Neuronal stem cell (in vitro differentiated cells): ENCODE measurements around the gene AMBRA1.

ENCODE experiments used
- DNase-seq: peaks from one replicate; pipeline ENCODE4 v3.0.0-alpha.2; 2013; ENCODE audit warnings: low spot score
- H2AFZ ChIP-seq: one replicate; pipeline ENCODE4 v1.6.1; 2013; ENCODE audit warnings: mild to moderate bottlenecking, low read length, inconsistent platforms
- H2AK5ac ChIP-seq: 2 replicates; pipeline ENCODE4 v1.6.1; 2013; ENCODE audit warnings: low read depth, mild to moderate bottlenecking, inconsistent platforms, low read length, moderate library complexity, mixed read lengths
- H2BK120ac ChIP-seq: 2 replicates; pipeline ENCODE4 v1.6.1; 2013; ENCODE audit warnings: low read depth, mild to moderate bottlenecking, inconsistent platforms, low read length, moderate library complexity, mixed read lengths
- H2BK12ac ChIP-seq: one replicate; pipeline ENCODE4 v1.6.1; 2013; ENCODE audit warnings: low read length, inconsistent platforms
- H2BK15ac ChIP-seq: 2 replicates; pipeline ENCODE4 v1.6.1; 2013; ENCODE audit warnings: mild to moderate bottlenecking, low read length, inconsistent platforms, mixed read lengths
- H2BK5ac ChIP-seq: one replicate; pipeline ENCODE4 v1.6.1; 2013; ENCODE audit warnings: inconsistent platforms, mild to moderate bottlenecking, low read length, moderate library complexity
- H3K14ac ChIP-seq: one replicate; pipeline ENCODE4 v1.6.1; 2013; ENCODE audit warnings: low read length, inconsistent platforms
- H3K18ac ChIP-seq: 2 replicates; pipeline ENCODE4 v1.6.1; 2013; ENCODE audit warnings: low read length, inconsistent platforms
- H3K23ac ChIP-seq: 2 replicates; pipeline ENCODE4 v1.6.1; 2013; ENCODE audit warnings: low read depth, mild to moderate bottlenecking, mixed read lengths, low read length, inconsistent platforms; ENCODE audit not compliant: poor library complexity
- H3K27ac ChIP-seq: replicated peaks from 3 replicates; pipeline ENCODE4 v1.5.1; 2013; ENCODE audit warnings: low read length, inconsistent platforms
- H3K27me3 ChIP-seq, 3 experiments: 2 replicates each; pipeline ENCODE4 v1.6.1; 2013; ENCODE audit warnings: low read length in 3 of 3, mild to moderate bottlenecking in 2 of 3, inconsistent platforms in 1 of 3, low read depth in 1 of 3, mixed read lengths in 1 of 3, moderate library complexity in 1 of 3; ENCODE audit not compliant: control insufficient read depth in 3 of 3, insufficient read depth in 3 of 3
- H3K36me3 ChIP-seq, 2 donors: replicated peaks in 1 of 2; 2 replicates each; pipeline ENCODE4 v1.6.1; 2013; ENCODE audit warnings: low read length in 2 of 2; ENCODE audit not compliant: control insufficient read depth in 2 of 2, insufficient read depth in 2 of 2
- H3K4ac ChIP-seq: 2 replicates; pipeline ENCODE4 v1.6.1; 2013; ENCODE audit warnings: inconsistent platforms, mild to moderate bottlenecking, low read length, moderate library complexity
- H3K4me1 ChIP-seq, 2 donors: 1 replicate in 1 of 2; 2 replicates in 1 of 2; pipeline ENCODE4 v1.6.1; 2013; ENCODE audit warnings: low read length in 2 of 2, low read depth in 1 of 2; ENCODE audit not compliant: control insufficient read depth in 2 of 2, insufficient read depth in 1 of 2
- H3K4me2 ChIP-seq: one replicate; pipeline ENCODE4 v1.6.1; 2013; ENCODE audit warnings: mild to moderate bottlenecking, low read length, inconsistent platforms; ENCODE audit not compliant: insufficient read depth, poor library complexity, severe bottlenecking
- H3K4me3 ChIP-seq, 2 donors: 2 replicates each; pipeline ENCODE4 v1.5.1; 2013; ENCODE audit warnings: low read length in 2 of 2, mild to moderate bottlenecking in 2 of 2, inconsistent platforms in 1 of 2, moderate library complexity in 1 of 2
- H3K79me1 ChIP-seq: one replicate; pipeline ENCODE4 v1.6.1; 2013; ENCODE audit warnings: low read depth, mild to moderate bottlenecking, inconsistent platforms, low read length, moderate library complexity
- H3K9ac ChIP-seq: one replicate; pipeline ENCODE4 v1.6.1; 2013; ENCODE audit warnings: mild to moderate bottlenecking, low read depth, low read length, inconsistent platforms; ENCODE audit not compliant: poor library complexity
- H3K9me3 ChIP-seq, 2 donors: replicated peaks in 1 of 2; 2 replicates each; pipeline versions ENCODE3 to v1.6.1; 2013; ENCODE audit warnings: low read length in 2 of 2, mild to moderate bottlenecking in 2 of 2, inconsistent platforms in 1 of 2, low read depth in 1 of 2, mixed read lengths in 1 of 2, moderate library complexity in 1 of 2; ENCODE audit not compliant: control insufficient read depth in 2 of 2, insufficient read depth in 1 of 2
- H4K8ac ChIP-seq: one replicate; pipeline ENCODE4 v1.6.1; 2013; ENCODE audit warnings: low read depth, mild to moderate bottlenecking, inconsistent platforms, low read length, moderate library complexity
- H4K91ac ChIP-seq: one replicate; pipeline ENCODE4 v1.6.1; 2013; ENCODE audit warnings: low read length, low read depth, mild to moderate bottlenecking, inconsistent platforms; ENCODE audit not compliant: poor library complexity
- WGBS, 2 donors: extraction: QIAGEN DNeasy Blood & Tissue Kit; methylation state at CpG; one replicate each; pipeline ENCODE4 v1.1.7; 2013; ENCODE audit warnings: missing lambda C conversion rate in 2 of 2, mixed read lengths in 1 of 2; ENCODE audit not compliant: insufficient read length in 2 of 2, insufficient replicate concordance in 1 of 2; ENCODE audit errors: extremely low coverage in 2 of 2; 5-methylcytosine and 5-hydroxymethylcytosine counted together

AMBRA1 gene

DNA sequence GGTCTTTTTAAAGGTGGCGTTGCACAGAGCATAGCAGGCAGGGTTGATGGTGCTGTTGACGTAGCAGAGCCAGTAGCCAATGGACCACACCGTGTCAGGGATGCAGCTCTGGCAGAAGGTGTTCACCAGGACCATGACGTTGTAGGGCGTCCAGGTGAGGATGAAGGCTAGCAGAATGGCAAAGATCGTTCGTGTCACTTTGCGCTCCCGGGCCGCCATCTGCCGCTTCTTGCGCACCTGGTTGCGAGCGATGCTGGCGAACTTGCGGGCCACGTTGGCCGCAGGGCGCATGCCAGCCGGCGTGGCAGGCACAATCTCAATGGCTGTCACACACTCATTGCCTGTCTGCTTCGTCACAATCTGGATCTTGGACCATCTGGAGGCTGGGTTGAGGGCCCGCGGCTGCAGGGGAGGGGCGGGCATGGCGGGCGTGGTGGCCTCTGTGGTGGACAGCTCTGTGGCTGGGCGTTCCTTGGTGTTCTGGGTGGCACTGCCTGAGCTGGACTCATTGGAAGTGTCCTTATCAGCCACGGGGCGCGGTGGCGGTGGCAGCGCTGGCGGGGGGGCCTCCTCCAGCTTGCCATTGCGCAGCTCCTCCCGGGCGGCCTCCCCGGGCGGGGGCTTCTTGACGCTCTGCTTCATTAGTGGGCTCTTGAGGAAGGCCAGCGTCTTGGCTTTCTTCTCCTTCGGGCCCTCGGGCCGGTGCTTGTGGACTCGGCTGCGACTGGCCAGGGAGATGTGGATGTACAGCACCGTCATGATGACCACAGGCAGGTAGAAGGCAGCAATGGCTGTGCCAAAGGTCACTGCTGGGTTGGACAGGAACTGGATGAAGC lies 208.4 kb downstream of the AMBRA1 start:
- peaks cover 9 to 41% (median 32%) of the 10 kb centered on the region in 3 experiments for H3K27me3 ChIP-seq
- H4K8ac ChIP-seq, result no peak overlapping the region
- no CpG with 5 or more reads among the region's 47 CpGs for WGBS, 2 donors

GRCh38 chr11:46383974-46384701 lies 209.7 kb downstream of the AMBRA1 start:
- no CpG with 5 or more reads among the region's 12 CpGs for WGBS, 2 donors
- no peak overlapping the region for H2BK15ac ChIP-seq
- H3K18ac ChIP-seq, result no peak overlapping the region
- peaks cover 14 to 40% of the 10 kb centered on the region in 2 donors for H3K4me1 ChIP-seq
- H2AK5ac ChIP-seq, result no peak overlapping the region
- peaks cover 5 to 22% of the 10 kb centered on the region in 2 donors for H3K36me3 ChIP-seq
- no peak for DNase-seq
- no peak overlapping the region for H2AFZ ChIP-seq
- H2BK120ac ChIP-seq, result no peak overlapping the region
- H3K9ac ChIP-seq, result no peak overlapping the region
- no peaks in the 10 kb centered on the region for H3K9me3 ChIP-seq
- H3K23ac ChIP-seq, result no peak overlapping the region
- peaks cover 5% of the 10 kb centered on the region for H3K79me1 ChIP-seq
- peaks cover 0 to 29% (median 20%) of the 10 kb centered on the region in 3 experiments for H3K27me3 ChIP-seq
- no peak overlapping the region for H3K14ac ChIP-seq
- H2BK5ac ChIP-seq, result no peak overlapping the region
- no peak overlapping the region for H3K27ac ChIP-seq
- H2BK12ac ChIP-seq, result no peak overlapping the region
- no peak overlapping the region for H3K4ac ChIP-seq
- H4K8ac ChIP-seq, result no peak overlapping the region
- H4K91ac ChIP-seq, result no peak overlapping the region
- no peak overlapping the region for H3K4me2 ChIP-seq
- no peak overlapping the region for H3K4me3 ChIP-seq

More for the DNA sequence above, 208.4 kb downstream of the AMBRA1 start:
- Histone ChIP-seq H2BK15ac (no peak overlapping the region), H3K79me1 (peaks cover 5% of the 10 kb centered on the region), H3K9me3 (peaks cover 0 to 3% of the 10 kb centered on the region in 2 donors), H3K23ac (peak overlapping the region; percentile 1), H2BK120ac (no peak overlapping the region), H3K9ac (no peak overlapping the region), H3K27ac (no peak overlapping the region), H3K4me2 (no peak overlapping the region), H3K4me1 (peaks cover 18 to 39% of the 10 kb centered on the region in 2 donors), H3K18ac (no peak overlapping the region), H2BK5ac (no peak overlapping the region), H3K14ac (peak overlapping the region; percentile 4), H2AFZ (no peak overlapping the region), H4K91ac (no peak overlapping the region), H3K4me3 (peak overlapping the region in 1 of 2 donors; percentile 21), H2BK12ac (no peak overlapping the region), H3K36me3 (peaks cover 5 to 22% of the 10 kb centered on the region in 2 donors), H2AK5ac (no peak overlapping the region), H3K4ac (no peak overlapping the region)
- no peak for DNase-seq

- H3K23ac ChIP-seq, result no peak overlapping the region
- H3K4me2 ChIP-seq, result no peak overlapping the region
- peaks cover 5% of the 10 kb centered on the region for H3K79me1 ChIP-seq
- no peak overlapping the region for H2AFZ ChIP-seq
- H3K18ac ChIP-seq, result no peak overlapping the region
- H2BK12ac ChIP-seq, result no peak overlapping the region
- no peaks in the 10 kb centered on the region for H3K9me3 ChIP-seq
- WGBS, 2 donors, result no CpG with 5 or more reads among the region's 7 CpGs
- H3K9ac ChIP-seq, result no peak overlapping the region
- H2BK15ac ChIP-seq, result no peak overlapping the region
- no peak overlapping the region for H2AK5ac ChIP-seq
- H3K14ac ChIP-seq, result no peak overlapping the region
- H3K4me3 ChIP-seq, result peak overlapping the region in 1 of 2 donors; percentile 100
- peaks cover 22 to 35% of the 10 kb centered on the region in 2 donors for H3K4me1 ChIP-seq
- H3K27ac ChIP-seq, result no peak overlapping the region
- no peak overlapping the region for H3K4ac ChIP-seq
- H3K36me3 ChIP-seq, result peaks cover 7 to 26% of the 10 kb centered on the region in 2 donors
- no peak overlapping the region for H4K8ac ChIP-seq
- peaks cover 0 to 22% (median 12%) of the 10 kb centered on the region in 3 experiments for H3K27me3 ChIP-seq
- no peak overlapping the region for H4K91ac ChIP-seq
- no peak overlapping the region for H2BK5ac ChIP-seq
- H2BK120ac ChIP-seq, result no peak overlapping the region
- no peak for DNase-seq
Measured at GRCh38 chr11:46383404-46383758, 210.4 kb downstream of the AMBRA1 start.
